Ishikawa (cell line): ENCODE measurements around the gene RGS10.

Experiments used
- CEBPB ChIP-seq: IDR thresholded peaks from 2 replicates; pipeline ENCODE4 v1.6.1; 2012
- CREB1 ChIP-seq: IDR thresholded peaks from 2 replicates; pipeline ENCODE4 v1.6.1; 2012; ENCODE audit warnings: low read depth
- EGR1 ChIP-seq: IDR thresholded peaks from 2 replicates; pipeline ENCODE4 v1.6.1; 2012
- EP300 ChIP-seq: IDR thresholded peaks from 2 replicates; pipeline ENCODE4 v1.6.1; 2012; ENCODE audit warnings: borderline replicate concordance
- FOXM1 ChIP-seq: IDR thresholded peaks from 2 replicates; pipeline ENCODE4 v1.6.1; 2012; ENCODE audit warnings: low read depth, borderline replicate concordance
- NFIC ChIP-seq: IDR thresholded peaks from 2 replicates; pipeline ENCODE4 v1.6.1; 2012
- RAD21 ChIP-seq: IDR thresholded peaks from 2 replicates; pipeline ENCODE4 v1.6.1; 2012; ENCODE audit warnings: low read depth
- TAF1 ChIP-seq: IDR thresholded peaks from 2 replicates; pipeline ENCODE4 v1.6.1; 2012; ENCODE audit warnings: low read depth, mild to moderate bottlenecking
- TCF12 ChIP-seq: IDR thresholded peaks from 2 replicates; pipeline ENCODE4 v1.6.1; 2012; ENCODE audit warnings: low read depth
- TEAD4 ChIP-seq: IDR thresholded peaks from 2 replicates; pipeline ENCODE4 v1.6.1; 2012
- YY1 ChIP-seq: IDR thresholded peaks from 2 replicates; pipeline ENCODE4 v1.6.1; 2012; ENCODE audit warnings: low read depth
- ZBTB7A ChIP-seq: IDR thresholded peaks from 2 replicates; pipeline ENCODE4 v1.6.1; 2012; ENCODE audit warnings: low read depth
- TF ChIP-seq, protein P1 (sequence below): IDR thresholded peaks from 2 replicates; pipeline ENCODE4 v1.6.1; 2012; ENCODE audit warnings: low read depth, mild to moderate bottlenecking
- TF ChIP-seq, protein P2 (sequence below): IDR thresholded peaks from 2 replicates; pipeline ENCODE4 v1.6.1; 2012
- TF ChIP-seq, protein P3 (sequence below): IDR thresholded peaks from 2 replicates; pipeline ENCODE4 v1.6.1; 2012

RGS10 gene

DNA sequence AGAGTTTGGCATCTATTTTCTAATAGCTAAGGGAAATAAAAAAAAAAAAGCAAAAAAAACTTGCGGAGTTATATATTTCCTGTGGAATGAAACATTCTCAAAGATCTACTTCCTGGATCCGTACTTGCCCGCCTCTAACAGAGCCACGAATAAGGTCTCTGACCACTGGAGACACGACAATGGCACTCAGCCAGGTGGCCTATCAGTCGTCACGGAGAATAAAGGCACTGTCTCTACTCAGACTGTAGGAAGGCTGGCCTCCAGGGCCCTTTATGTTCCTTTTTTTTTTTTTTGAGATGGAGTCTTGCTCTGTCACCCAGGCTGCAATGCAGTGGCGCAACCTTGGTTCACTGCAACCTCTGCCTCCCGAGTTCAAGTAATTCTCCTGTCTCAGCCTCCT, 58.7 kb downstream of the RGS10 start:
- TF ChIP-seq RAD21 (no peak), CREB1 (no peak), TEAD4 (no peak), CEBPB (no peak), FOXM1 (no peak), NFIC (no peak), YY1 (no peak), EGR1 (no peak), ZBTB7A (no peak), TCF12 (no peak), TAF1 (no peak), EP300 (no peak)
- TF ChIP-seq, protein P1, sequence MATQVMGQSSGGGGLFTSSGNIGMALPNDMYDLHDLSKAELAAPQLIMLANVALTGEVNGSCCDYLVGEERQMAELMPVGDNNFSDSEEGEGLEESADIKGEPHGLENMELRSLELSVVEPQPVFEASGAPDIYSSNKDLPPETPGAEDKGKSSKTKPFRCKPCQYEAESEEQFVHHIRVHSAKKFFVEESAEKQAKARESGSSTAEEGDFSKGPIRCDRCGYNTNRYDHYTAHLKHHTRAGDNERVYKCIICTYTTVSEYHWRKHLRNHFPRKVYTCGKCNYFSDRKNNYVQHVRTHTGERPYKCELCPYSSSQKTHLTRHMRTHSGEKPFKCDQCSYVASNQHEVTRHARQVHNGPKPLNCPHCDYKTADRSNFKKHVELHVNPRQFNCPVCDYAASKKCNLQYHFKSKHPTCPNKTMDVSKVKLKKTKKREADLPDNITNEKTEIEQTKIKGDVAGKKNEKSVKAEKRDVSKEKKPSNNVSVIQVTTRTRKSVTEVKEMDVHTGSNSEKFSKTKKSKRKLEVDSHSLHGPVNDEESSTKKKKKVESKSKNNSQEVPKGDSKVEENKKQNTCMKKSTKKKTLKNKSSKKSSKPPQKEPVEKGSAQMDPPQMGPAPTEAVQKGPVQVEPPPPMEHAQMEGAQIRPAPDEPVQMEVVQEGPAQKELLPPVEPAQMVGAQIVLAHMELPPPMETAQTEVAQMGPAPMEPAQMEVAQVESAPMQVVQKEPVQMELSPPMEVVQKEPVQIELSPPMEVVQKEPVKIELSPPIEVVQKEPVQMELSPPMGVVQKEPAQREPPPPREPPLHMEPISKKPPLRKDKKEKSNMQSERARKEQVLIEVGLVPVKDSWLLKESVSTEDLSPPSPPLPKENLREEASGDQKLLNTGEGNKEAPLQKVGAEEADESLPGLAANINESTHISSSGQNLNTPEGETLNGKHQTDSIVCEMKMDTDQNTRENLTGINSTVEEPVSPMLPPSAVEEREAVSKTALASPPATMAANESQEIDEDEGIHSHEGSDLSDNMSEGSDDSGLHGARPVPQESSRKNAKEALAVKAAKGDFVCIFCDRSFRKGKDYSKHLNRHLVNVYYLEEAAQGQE = no peak
- TF ChIP-seq, protein P2, sequence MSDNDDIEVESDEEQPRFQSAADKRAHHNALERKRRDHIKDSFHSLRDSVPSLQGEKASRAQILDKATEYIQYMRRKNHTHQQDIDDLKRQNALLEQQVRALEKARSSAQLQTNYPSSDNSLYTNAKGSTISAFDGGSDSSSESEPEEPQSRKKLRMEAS = no peak
- TF ChIP-seq, protein P3, sequence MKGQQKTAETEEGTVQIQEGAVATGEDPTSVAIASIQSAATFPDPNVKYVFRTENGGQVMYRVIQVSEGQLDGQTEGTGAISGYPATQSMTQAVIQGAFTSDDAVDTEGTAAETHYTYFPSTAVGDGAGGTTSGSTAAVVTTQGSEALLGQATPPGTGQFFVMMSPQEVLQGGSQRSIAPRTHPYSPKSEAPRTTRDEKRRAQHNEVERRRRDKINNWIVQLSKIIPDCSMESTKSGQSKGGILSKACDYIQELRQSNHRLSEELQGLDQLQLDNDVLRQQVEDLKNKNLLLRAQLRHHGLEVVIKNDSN = no peak

DNA sequence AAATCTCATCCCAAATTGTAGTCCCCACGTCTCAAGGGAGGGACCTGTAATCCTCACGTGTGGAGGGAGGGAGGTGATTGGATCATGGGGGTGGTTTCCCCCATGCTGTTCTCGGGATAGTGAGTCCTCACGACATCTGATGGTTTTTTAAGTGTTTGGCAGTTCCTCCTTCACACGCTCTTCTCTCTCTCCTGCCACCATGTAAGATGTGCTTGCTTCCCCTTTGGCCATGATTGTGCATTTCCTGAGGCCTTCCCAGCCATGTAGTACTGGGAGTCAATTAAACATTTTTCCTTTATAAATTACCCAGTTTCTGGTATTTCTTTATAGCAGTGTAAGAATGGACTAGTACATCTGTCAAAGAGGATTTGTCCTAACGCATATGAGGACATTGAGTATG, 59.5 kb downstream of the RGS10 start:
- TF ChIP-seq TCF12 = no peak
- no peak for TF ChIP-seq TEAD4
- no peak for TF ChIP-seq ZBTB7A
- TF ChIP-seq RAD21 = no peak
- no peak for TF ChIP-seq EP300
- TF ChIP-seq CREB1 = no peak
- TF ChIP-seq, protein P1 = no peak
- TF ChIP-seq, protein P2 = no peak
- TF ChIP-seq YY1 = no peak
- TF ChIP-seq TAF1 = no peak
- no peak for TF ChIP-seq NFIC
- TF ChIP-seq EGR1 = no peak
- TF ChIP-seq, protein P3 = no peak
- TF ChIP-seq CEBPB = no peak
- no peak for TF ChIP-seq FOXM1

DNA sequence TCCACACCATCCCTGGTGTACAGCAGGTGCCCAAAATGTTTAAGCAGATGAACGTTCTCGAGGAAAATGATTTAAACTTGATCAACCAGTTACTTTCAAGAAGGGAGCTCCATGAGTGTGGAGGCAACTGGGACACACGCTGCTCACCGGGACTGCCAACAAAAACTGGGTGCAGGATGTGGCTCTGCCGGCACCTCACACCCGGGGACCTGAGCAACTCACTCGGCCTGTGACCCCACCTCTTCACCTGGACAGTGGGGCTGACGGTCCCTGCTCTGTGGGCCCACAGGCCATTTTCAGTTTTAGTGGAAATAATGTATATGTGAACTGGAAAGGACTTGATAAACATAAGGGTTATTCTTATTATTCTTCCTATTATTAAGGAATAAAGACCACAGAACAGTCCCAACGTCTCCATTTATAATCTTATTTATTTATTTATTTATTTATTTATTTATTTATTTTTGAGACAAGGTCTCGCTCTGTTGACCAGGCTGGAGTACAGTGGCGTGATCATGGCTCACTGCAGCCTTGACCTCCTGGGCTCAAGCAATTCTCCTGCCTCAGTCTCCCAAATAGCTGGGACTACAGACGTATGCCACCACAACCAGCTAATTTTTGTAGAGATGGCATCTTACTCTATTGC, 60.6 kb downstream of the RGS10 start:
- no peak for TF ChIP-seq EP300

DNA sequence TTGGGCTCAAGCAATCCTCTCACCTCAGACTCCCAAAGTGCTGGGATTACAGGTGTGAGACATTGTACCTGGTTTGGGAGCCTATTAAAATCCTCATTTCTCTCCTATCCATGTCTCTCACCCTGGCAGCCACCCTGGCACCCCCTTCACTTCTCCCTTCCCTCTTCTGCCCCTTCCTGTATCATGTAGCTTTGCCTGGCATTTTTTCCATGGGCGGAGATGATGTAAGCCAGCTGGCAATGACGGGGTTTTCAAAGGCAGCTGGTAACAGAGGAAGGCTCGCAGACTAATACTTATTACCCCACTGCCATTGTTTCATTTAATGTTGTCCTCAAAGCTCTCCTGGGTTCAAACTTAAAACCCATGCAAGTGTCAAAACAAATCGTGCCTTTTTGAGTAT, 61.9 kb downstream of the RGS10 start:
- no peak for TF ChIP-seq CREB1
- TF ChIP-seq, protein P3 = no peak
- TF ChIP-seq, protein P2 = no peak
- TF ChIP-seq, protein P1 = no peak
